ENCODE data around the gene ARSG. TPM values are rescaled to one million over a fixed set of nuclear protein-coding genes. Genes with fewer than 3 reads are reported as not detected.

The ARSG gene
- total RNA-seq, 1 experiment from 2014 or later, result 6.1 TPM

DNA sequence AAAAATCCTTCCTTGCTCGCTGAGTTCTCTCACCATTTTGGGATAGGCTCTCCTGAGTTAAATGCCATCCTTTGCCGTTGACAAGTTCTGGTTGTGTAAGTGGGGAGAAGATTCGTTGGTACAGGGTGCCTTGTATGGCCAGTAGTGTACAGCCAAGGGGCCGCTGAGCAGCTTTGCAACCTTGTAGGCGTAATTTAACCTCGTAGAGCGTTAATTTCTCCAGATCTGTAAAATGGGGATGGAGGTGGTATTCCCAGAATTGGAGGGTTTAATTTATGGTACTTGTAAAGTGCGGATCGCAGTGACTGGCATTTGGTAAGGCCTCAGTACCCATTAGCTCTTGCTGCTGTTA is 1.4 kb downstream of the ARSG start:
- TF ChIP-seq, protein P1, sequence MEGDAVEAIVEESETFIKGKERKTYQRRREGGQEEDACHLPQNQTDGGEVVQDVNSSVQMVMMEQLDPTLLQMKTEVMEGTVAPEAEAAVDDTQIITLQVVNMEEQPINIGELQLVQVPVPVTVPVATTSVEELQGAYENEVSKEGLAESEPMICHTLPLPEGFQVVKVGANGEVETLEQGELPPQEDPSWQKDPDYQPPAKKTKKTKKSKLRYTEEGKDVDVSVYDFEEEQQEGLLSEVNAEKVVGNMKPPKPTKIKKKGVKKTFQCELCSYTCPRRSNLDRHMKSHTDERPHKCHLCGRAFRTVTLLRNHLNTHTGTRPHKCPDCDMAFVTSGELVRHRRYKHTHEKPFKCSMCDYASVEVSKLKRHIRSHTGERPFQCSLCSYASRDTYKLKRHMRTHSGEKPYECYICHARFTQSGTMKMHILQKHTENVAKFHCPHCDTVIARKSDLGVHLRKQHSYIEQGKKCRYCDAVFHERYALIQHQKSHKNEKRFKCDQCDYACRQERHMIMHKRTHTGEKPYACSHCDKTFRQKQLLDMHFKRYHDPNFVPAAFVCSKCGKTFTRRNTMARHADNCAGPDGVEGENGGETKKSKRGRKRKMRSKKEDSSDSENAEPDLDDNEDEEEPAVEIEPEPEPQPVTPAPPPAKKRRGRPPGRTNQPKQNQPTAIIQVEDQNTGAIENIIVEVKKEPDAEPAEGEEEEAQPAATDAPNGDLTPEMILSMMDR (IDR thresholded peaks at IDR 0.05; ENCODE audit: insufficient read depth in 1 of 2, low read depth in 1 of 2, low read length in 1 of 2, severe bottlenecking in 1 of 2, unreplicated experiment in 1 of 2), result no peak
- Histone ChIP-seq H3K4me1 (peaks cover 6% of the 10 kb centered on the region; the same call in 1 of the 2 replicates), H3K4me3 (ENCODE audit: low read depth, low read length) (peak overlapping the region; percentile 87), H3K9me3 (no peaks in the 10 kb centered on the region), H3K27me3 (replicated peaks; ENCODE audit: control insufficient read depth, insufficient read depth, low read length) (no peaks in the 10 kb centered on the region), H3K36me3 (ENCODE audit: control insufficient read depth, insufficient read depth, low read length) (no peaks in the 10 kb centered on the region)
- Mint-ChIP-seq H3K27me3 (ENCODE audit: insufficient read depth, unreplicated experiment) (peaks cover 3% of the 10 kb centered on the region), H3K36me3 (ENCODE audit: insufficient read depth, unreplicated experiment) (peaks cover 5% of the 10 kb centered on the region), H3K4me1 (ENCODE audit: low read depth, unreplicated experiment) (peaks cover 8% of the 10 kb centered on the region), H3K27ac (ENCODE audit: unreplicated experiment) (peak overlapping the region; percentile 76), H3K4me3 (ENCODE audit: unreplicated experiment) (peak overlapping the region; percentile 76), H3K9me3 (ENCODE audit: unreplicated experiment) (no peaks in the 10 kb centered on the region)
- intact Hi-C loops (cut with micrococcal nuclease; ENCODE audit: unreplicated experiment), result loop anchor here (1.0 kb wide), 1 partner anchor 107 kb away; no protein-coding TSS in a partner anchor
- CTCF ChIA-PET, result interaction anchor here (1.4 kb wide), 1 partner anchor 106 kb away, joined by 14 read pairs; no protein-coding TSS in a partner anchor
- POLR2A ChIA-PET, result no interaction called here
- DNase-seq, result no peak
- TSS peak; percentile 26 for BruUV-seq (replicated peaks)

DNA sequence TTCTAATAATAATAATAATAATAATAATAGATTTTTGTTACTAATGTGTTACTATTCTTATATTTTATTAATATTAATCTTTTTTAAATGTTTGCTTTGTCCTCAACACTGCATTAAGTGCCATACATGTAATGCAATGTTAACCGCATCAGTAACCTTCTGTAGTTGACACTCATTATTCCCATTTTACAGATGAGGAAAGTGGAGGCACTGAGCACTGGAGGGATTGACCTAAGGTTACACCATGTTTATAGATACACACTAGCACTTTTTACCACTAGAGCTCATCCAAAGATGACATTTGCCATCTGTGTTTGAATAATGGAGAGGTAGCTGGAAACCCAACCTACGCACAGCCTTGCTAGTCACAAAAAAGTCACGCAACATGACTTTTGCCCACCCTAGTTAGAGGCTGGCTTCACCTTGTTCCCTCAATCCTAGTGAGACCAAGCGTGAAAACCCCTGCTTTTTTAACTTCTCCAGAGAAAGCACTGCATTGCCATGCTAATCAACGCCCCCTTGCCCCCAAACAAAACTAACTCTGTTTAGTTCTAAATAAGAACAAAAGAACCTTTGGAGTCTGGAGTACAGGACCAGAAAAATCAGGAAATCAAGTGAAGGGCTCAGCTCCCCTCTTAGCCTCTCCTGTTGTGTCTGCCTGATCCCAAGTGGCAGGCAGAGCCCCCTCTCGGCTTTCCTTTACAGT is 2.3 kb downstream of the ARSG start:
- no peaks in the 10 kb centered on the region for H3K9me3 Mint-ChIP-seq (ENCODE audit: unreplicated experiment)
- Histone ChIP-seq H3K27me3 (replicated peaks; ENCODE audit: control insufficient read depth, insufficient read depth, low read length) (no peaks in the 10 kb centered on the region), H3K4me1 (peaks cover 6% of the 10 kb centered on the region; the same call in 1 of the 2 replicates), H3K36me3 (ENCODE audit: control insufficient read depth, insufficient read depth, low read length) (no peaks in the 10 kb centered on the region), H3K4me3 (ENCODE audit: low read depth, low read length) (no peak overlapping the region), H3K9me3 (no peaks in the 10 kb centered on the region)
- H3K4me1 Mint-ChIP-seq (ENCODE audit: low read depth, unreplicated experiment), result peaks cover 8% of the 10 kb centered on the region
- no TSS peak for BruUV-seq (replicated peaks)
- H3K4me3 Mint-ChIP-seq (ENCODE audit: unreplicated experiment), result no peak overlapping the region
- H3K27ac Mint-ChIP-seq (ENCODE audit: unreplicated experiment), result no peak overlapping the region
- peaks cover 5% of the 10 kb centered on the region for H3K36me3 Mint-ChIP-seq (ENCODE audit: insufficient read depth, unreplicated experiment)
- ChIA-PET CTCF (no interaction called here), POLR2A (no interaction called here)
- intact Hi-C loops (cut with micrococcal nuclease; ENCODE audit: unreplicated experiment), result no loop called here
- H3K27me3 Mint-ChIP-seq (ENCODE audit: insufficient read depth, unreplicated experiment), result peaks cover 3% of the 10 kb centered on the region
- TF ChIP-seq, protein P1 (IDR thresholded peaks at IDR 0.05; ENCODE audit: insufficient read depth in 1 of 2, low read depth in 1 of 2, low read length in 1 of 2, severe bottlenecking in 1 of 2, unreplicated experiment in 1 of 2), result no peak
- DNase-seq, result no peak

DNA sequence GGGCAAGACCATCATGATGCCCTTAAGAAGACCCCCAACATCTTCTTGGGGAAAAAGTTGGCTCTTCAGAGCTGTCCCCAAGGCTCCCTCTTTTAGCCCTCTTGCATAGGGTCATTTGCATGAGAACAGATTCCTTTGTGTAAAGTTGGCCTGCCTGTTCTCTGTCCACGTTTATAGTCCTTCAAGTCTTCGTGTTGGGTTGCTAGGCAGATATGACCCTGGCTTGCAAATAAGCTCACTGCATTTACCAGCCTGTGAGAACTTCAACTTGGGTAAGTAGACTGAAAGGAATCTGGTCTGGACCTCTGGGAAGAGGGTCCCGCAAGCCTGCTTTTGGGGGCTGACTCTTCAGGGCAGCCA is 2.9 kb downstream of the ARSG start:
- H3K27ac Mint-ChIP-seq (ENCODE audit: unreplicated experiment), result no peak overlapping the region
- CTCF ChIA-PET, result no interaction called here
- TF ChIP-seq, protein P1 (IDR thresholded peaks at IDR 0.05; ENCODE audit: insufficient read depth in 1 of 2, low read depth in 1 of 2, low read length in 1 of 2, severe bottlenecking in 1 of 2, unreplicated experiment in 1 of 2), result no peak
- H3K4me3 Mint-ChIP-seq (ENCODE audit: unreplicated experiment), result no peak overlapping the region
- H3K9me3 Mint-ChIP-seq (ENCODE audit: unreplicated experiment), result no peaks in the 10 kb centered on the region
- H3K4me1 ChIP-seq, result peaks cover 6% of the 10 kb centered on the region; the same call in 1 of the 2 replicates
- no peak overlapping the region for H3K4me3 ChIP-seq (ENCODE audit: low read depth, low read length)
- no peak for DNase-seq
- peaks cover 8% of the 10 kb centered on the region for H3K4me1 Mint-ChIP-seq (ENCODE audit: low read depth, unreplicated experiment)
- no peaks in the 10 kb centered on the region for H3K9me3 ChIP-seq
- H3K27me3 Mint-ChIP-seq (ENCODE audit: insufficient read depth, unreplicated experiment), result peaks cover 3% of the 10 kb centered on the region
- peaks cover 5% of the 10 kb centered on the region for H3K36me3 Mint-ChIP-seq (ENCODE audit: insufficient read depth, unreplicated experiment)
- POLR2A ChIA-PET, result no interaction called here
- H3K27me3 ChIP-seq (replicated peaks; ENCODE audit: control insufficient read depth, insufficient read depth, low read length), result no peaks in the 10 kb centered on the region
- intact Hi-C loops (cut with micrococcal nuclease; ENCODE audit: unreplicated experiment), result no loop called here
- H3K36me3 ChIP-seq (ENCODE audit: control insufficient read depth, insufficient read depth, low read length), result no peaks in the 10 kb centered on the region
- no TSS peak for BruUV-seq (replicated peaks)

All from Caco-2 (cell line).